HepG2 (cell line): ENCODE data around the gene TRAK1. TPM values are rescaled to one million over a fixed set of nuclear protein-coding genes. Genes with fewer than 3 reads are reported as not detected.
A peak's percentile ranks its signal among the peaks of the same experiment; 100 is the strongest.

Experiments
- ATAC-seq: fragments of 200-7000 bp; cut with Tn5 transposase; 3 replicates; pipeline ENCODE4 v1.9.1; 2020; ENCODE audit warnings: mild to moderate bottlenecking, moderate library complexity
- BruUV-seq: library from RNA; stranded (reverse); fragments of 400-500 nt; replicated peaks from 2 replicates; lab custom pipeline; 2021; lab: Mats Ljungman, UMichigan
- CTCF ChIA-PET: fragments of 300-600 bp; formaldehyde crosslinking; extraction: SDS; loops from one replicate; lab custom pipeline; 2021; ENCODE audit warnings: low total read pairs, inconsistent platforms, low intra/inter-chr PET ratio; lab: Yijun Ruan, JAX
- POLR2A ChIA-PET: fragments of 350-600 bp; sonication (Branson Sonifier 250); formaldehyde crosslinking; loops from one replicate; lab custom pipeline; 2020; ENCODE audit warnings: antibody characterized with exemption, inconsistent platforms; lab: Yijun Ruan, JAX
- DNase-seq: peaks from one replicate; pipeline ENCODE4 v3.0.0-alpha.2; 2015; ENCODE audit warnings: low spot score
- FAIRE-seq: peaks from 3 replicates; lab custom pipeline; 2011; peaks lifted over from hg19 to GRCh38; lab: Jason Lieb, UNC
- H2AFZ ChIP-seq: one replicate; pipeline ENCODE4 v1.6.1; 2011; ENCODE audit warnings: low read length, inconsistent platforms
- H3K27ac ChIP-seq: fragments of 300-600 bp; 3 replicates; pipeline ENCODE4 v1.8.0; 2011; ENCODE audit warnings: mixed run types, mild to moderate bottlenecking, mixed read lengths, low read length, inconsistent platforms; ENCODE audit not compliant: insufficient read depth; ENCODE audit errors: extremely low read length
- H3K27me3 ChIP-seq, 2 experiments: fragments of 200-600 bp in 1 of 2; 2 replicates in 1 of 2; 3 replicates in 1 of 2; pipeline versions ENCODE4 v1.6.0 to v1.8.0; 2011; ENCODE audit warnings: low read length in 2 of 2, mild to moderate bottlenecking in 2 of 2, moderate library complexity in 2 of 2, inconsistent platforms in 1 of 2; ENCODE audit not compliant: insufficient read depth in 2 of 2, control insufficient read depth in 1 of 2
- H3K36me3 ChIP-seq, 2 experiments: fragments of 200-600 bp in 1 of 2; replicated peaks in 1 of 2; 2 replicates in 1 of 2; 3 replicates in 1 of 2; pipeline versions ENCODE4 v1.5.1 to v1.8.0; 2011; ENCODE audit warnings: low read length in 2 of 2, inconsistent platforms in 1 of 2; ENCODE audit not compliant: insufficient read depth in 2 of 2, control insufficient read depth in 1 of 2
- H3K4me1 ChIP-seq: 2 replicates; pipeline ENCODE4 v1.5.1; 2012; ENCODE audit warnings: low read length, inconsistent platforms; ENCODE audit not compliant: insufficient read depth
- H3K4me2 ChIP-seq: 2 replicates; pipeline ENCODE4 v1.6.0; 2011; ENCODE audit warnings: low read depth, low read length, inconsistent platforms
- H3K4me3 ChIP-seq, 3 experiments: fragments of 200-600 bp in 1 of 3; sonication (generic), shearing (Covaris generic) in 1 of 3; replicated peaks in 1 of 3; 2 replicates each; pipeline ENCODE4 v1.5.1; 2011 to 2016; ENCODE audit warnings: low read length in 3 of 3, inconsistent platforms in 2 of 3, low read depth in 2 of 3, mild to moderate bottlenecking in 2 of 3, control low read depth in 1 of 3, mixed read lengths in 1 of 3; ENCODE audit not compliant: insufficient read depth in 1 of 3
- H3K79me2 ChIP-seq: one replicate; pipeline ENCODE4 v1.6.1; 2011; ENCODE audit warnings: low read length, inconsistent platforms; ENCODE audit not compliant: insufficient read depth
- H3K9ac ChIP-seq: 2 replicates; pipeline ENCODE4 v1.6.0; 2011; ENCODE audit warnings: mild to moderate bottlenecking, low read depth, low read length, inconsistent platforms; ENCODE audit not compliant: insufficient read depth
- H3K9me3 ChIP-seq: 2 replicates; pipeline ENCODE4 v1.5.1; 2012; ENCODE audit warnings: mild to moderate bottlenecking, low read length
- H4K20me1 ChIP-seq: 2 replicates; pipeline ENCODE4 v1.6.0; 2011; ENCODE audit warnings: inconsistent platforms, mild to moderate bottlenecking, low read length, moderate library complexity; ENCODE audit not compliant: insufficient read depth
- DMAP1 ChIP-seq: IDR thresholded peaks from 2 replicates; pipeline ENCODE4 v1.6.1; 2016
- DPF2 ChIP-seq: sonication (generic); formaldehyde crosslinking; IDR thresholded peaks from 2 replicates; pipeline ENCODE4 v1.4.0; 2020; ENCODE audit warnings: mild to moderate bottlenecking, low read depth, missing genetic modification reagents, borderline replicate concordance
- HBP1 ChIP-seq: IDR thresholded peaks from 2 replicates; pipeline ENCODE4 v1.6.1; 2016; ENCODE audit warnings: low read depth, control low read depth
- KDM1A ChIP-seq: IDR thresholded peaks from 2 replicates; pipeline ENCODE4 v1.6.1; 2016; ENCODE audit warnings: missing compliant biosample characterization
- KDM5B ChIP-seq: sonication (generic); formaldehyde crosslinking; IDR thresholded peaks from 2 replicates; pipeline ENCODE4 v1.4.0; 2020; ENCODE audit warnings: missing genetic modification reagents, mild to moderate bottlenecking, borderline replicate concordance
- MAFK ChIP-seq, 2 experiments: IDR thresholded peaks in 1 of 2; conservative IDR thresholded peaks in 1 of 2; 2 replicates each; pipeline ENCODE4 v1.6.1; 2011; ENCODE audit warnings: improper control_type of control experiment in 2 of 2, low read length in 2 of 2
- NFATC3 ChIP-seq: sonication (generic); formaldehyde crosslinking; IDR thresholded peaks from 2 replicates; pipeline ENCODE4 v1.5.1; 2020; ENCODE audit warnings: mild to moderate bottlenecking, missing genetic modification reagents
- RAD21 ChIP-seq: fragments of 450-650 bp; formaldehyde crosslinking; IDR thresholded peaks from 2 replicates; pipeline ENCODE4 v1.5.0; 2020; ENCODE audit warnings: mild to moderate bottlenecking
- RXRA ChIP-seq: sonication (generic); formaldehyde crosslinking; IDR thresholded peaks from 2 replicates; pipeline ENCODE4 v1.5.1; 2020; ENCODE audit warnings: missing genetic modification reagents
- SMC3 ChIP-seq: IDR thresholded peaks from 2 replicates; pipeline ENCODE4 v1.6.1; 2011; ENCODE audit warnings: low read length, improper control_type of control experiment
- TCF7L2 ChIP-seq: IDR thresholded peaks from 2 replicates; pipeline ENCODE4 v1.6.1; 2011; ENCODE audit warnings: mild to moderate bottlenecking, low read depth, low read length, moderate library complexity
- ZNF234 ChIP-seq: sonication (generic); formaldehyde crosslinking; conservative IDR thresholded peaks from 2 replicates; pipeline ENCODE4 v1.5.1; 2020; ENCODE audit warnings: mild to moderate bottlenecking, missing genetic modification reagents
- ZNF337 ChIP-seq: sonication (generic); formaldehyde crosslinking; IDR thresholded peaks from 2 replicates; pipeline ENCODE4 v1.5.1; 2020; ENCODE audit warnings: missing genetic modification reagents, low read depth, mild to moderate bottlenecking, borderline replicate concordance
- ZNF557 ChIP-seq: sonication (generic); formaldehyde crosslinking; IDR thresholded peaks from 2 replicates; pipeline ENCODE4 v1.4.0; 2020; ENCODE audit warnings: missing genetic modification reagents
- ZNF614 ChIP-seq: IDR thresholded peaks from 2 replicates; pipeline ENCODE4 v1.6.1; 2018; ENCODE audit warnings: missing biosample characterization, missing genetic modification reagents, inconsistent platforms, borderline replicate concordance
- ZNF652 ChIP-seq: IDR thresholded peaks from 2 replicates; pipeline ENCODE4 v1.6.1; 2016; ENCODE audit warnings: low read depth, borderline replicate concordance
- ZNF75D ChIP-seq: sonication (generic); formaldehyde crosslinking; IDR thresholded peaks from 2 replicates; pipeline ENCODE4 v1.8.1; 2023; ENCODE audit warnings: missing genetic modification reagents, mild to moderate bottlenecking, borderline replicate concordance
- WGBS: methylation state at CpG from one replicate; pipeline ENCODE4 v1.1.6; 2017; ENCODE audit warnings: low lambda C conversion rate; 5-methylcytosine and 5-hydroxymethylcytosine counted together
- in situ Hi-C: cut with HindIII; loops from 2 replicates; pipeline ENCODE4 v1.10.0; 2017; ENCODE audit warnings: low pct_unique_long_range_greater_than_20kb; ENCODE audit not compliant: extremely low pct_ligation_motif_present
- intact Hi-C: fragments of 100-400 bp; cut with micrococcal nuclease; formaldehyde crosslinking; loops from one replicate; pipeline ENCODE4 v1.10.0; 2022; ENCODE audit not compliant: unreplicated experiment
- polyA plus RNA-seq, 8 experiments: library from polyadenylated mRNA; depleted of rRNA in 3 of 8; stranded (reverse) in 7 of 8; unstranded in 1 of 8; fragments of >200 nt; fragmentation: Illumina TruSeq in 4 of 8; extraction: Trizol in 4 of 8; gene quantifications; 2 replicates each; pipeline versions ENCODE4 v1.2.1 to v1.2.3, GENCODE V29; 2011 to 2016; ENCODE audit warnings: low read depth in 4 of 8, missing spikeins in 1 of 8, mixed read lengths in 1 of 8; ENCODE audit not compliant: insufficient read depth in 1 of 8
- total RNA-seq, 5 experiments: library from RNA; depleted of rRNA; stranded (reverse); fragments of >200 nt; fragmentation: Illumina TruSeq; extraction: Trizol; gene quantifications; 2 replicates each; pipeline ENCODE4 v1.2.3, GENCODE V29; 2016; ENCODE audit warnings: low read depth in 1 of 5
- TF ChIP-seq, protein P1 (sequence below): IDR thresholded peaks from 2 replicates; pipeline ENCODE4 v1.6.1; 2016; ENCODE audit warnings: low read depth

Gene TRAK1
- total and polyA plus RNA-seq, 2 of the 13 experiments (the other 11 are each of a cell fraction or from before 2014, with no cell fraction given), result 20.5 to 46.6 TPM

DNA sequence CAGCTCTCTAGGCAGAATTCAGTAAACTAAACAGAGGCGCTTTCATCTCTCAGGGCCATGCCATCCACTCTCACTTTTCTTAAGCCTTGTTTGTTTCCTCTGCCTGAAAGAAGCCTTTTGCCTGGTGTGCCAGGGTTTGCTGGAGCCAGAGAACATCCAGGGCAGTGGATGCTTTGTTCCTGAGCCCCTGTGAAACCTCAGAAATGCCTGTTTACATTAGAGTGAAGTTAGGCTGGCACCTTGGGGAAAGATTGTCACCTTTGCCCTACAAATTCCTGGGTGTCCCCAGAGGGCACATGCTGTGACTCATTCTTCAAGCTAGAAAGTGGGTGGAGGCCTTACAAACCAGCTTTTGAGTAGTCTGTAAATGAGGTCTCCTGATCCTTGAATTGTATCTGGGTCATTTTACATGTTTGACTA lies 10.7 kb upstream of the TRAK1 start (continued):
- TF ChIP-seq RXRA (peak; percentile 79; the same call in 1 of the 2 replicates), RAD21 (CRISPR knock-in tag) (no peak)

DNA sequence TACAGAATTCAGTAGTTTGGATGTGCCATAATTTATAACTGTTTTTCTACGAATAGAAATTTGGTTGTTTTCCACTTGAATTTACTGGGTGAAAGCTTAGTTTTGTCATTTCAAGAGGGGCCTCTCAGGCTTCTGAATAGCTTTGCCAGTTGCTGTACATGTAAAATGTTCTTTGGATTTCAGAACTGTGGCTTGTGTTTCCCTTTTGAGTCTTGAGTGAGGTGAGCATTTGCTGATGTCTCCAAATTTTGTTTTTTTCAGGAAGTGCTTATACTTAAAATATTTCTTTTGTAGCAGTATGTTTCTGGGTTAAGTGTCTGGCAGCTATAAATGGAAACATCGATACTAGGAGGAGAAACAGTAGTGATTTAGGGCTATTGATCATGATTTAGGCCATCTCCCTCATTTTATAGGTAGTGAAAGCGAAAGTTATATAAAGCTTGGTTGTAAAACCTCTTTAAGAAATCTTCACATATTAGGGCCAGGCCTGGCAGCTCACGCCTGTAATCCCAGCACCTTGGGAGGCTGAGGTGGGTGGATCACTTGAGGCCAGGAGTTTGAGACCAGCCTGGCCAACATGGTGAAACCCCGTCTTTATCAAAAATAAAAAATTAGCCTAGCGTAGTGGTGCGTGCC lies 9.2 kb upstream of the TRAK1 start:
- ATAC-seq (no peak), DNase-seq (no peak), FAIRE-seq (no peak)
- BruUV-seq, result no TSS peak
- intact Hi-C loops, result loop anchor here (2.0 to 5.0 kb wide), 3 partner anchors 29 to 65 kb away; no protein-coding TSS in a partner anchor
- no peak overlapping the region for H3K4me2 ChIP-seq
- H3K4me1 ChIP-seq, result peaks cover 37% of the 10 kb centered on the region
- in situ Hi-C loops, result loop anchor here (5.0 kb wide), 1 partner anchor 65 kb away; no protein-coding TSS in a partner anchor
- ChIA-PET CTCF (no interaction called here), POLR2A (no interaction called here)
- no peak overlapping the region for H3K27ac ChIP-seq
- no peak overlapping the region for H3K4me3 ChIP-seq
- no peak for TF ChIP-seq DMAP1
- no peak for TF ChIP-seq SMC3
- TF ChIP-seq ZNF652 (CRISPR knock-in tag), result no peak
- TF ChIP-seq ZNF614 (CRISPR knock-in tag), result no peak
- no peak for TF ChIP-seq ZNF75D
- TF ChIP-seq MAFK (conservative IDR thresholded peaks at IDR 0.05 in 1 of 2, IDR thresholded peaks at IDR 0.05 in 1 of 2; ENCODE audit: low read length in 2 of 2), result no peak
- TF ChIP-seq, protein P1, sequence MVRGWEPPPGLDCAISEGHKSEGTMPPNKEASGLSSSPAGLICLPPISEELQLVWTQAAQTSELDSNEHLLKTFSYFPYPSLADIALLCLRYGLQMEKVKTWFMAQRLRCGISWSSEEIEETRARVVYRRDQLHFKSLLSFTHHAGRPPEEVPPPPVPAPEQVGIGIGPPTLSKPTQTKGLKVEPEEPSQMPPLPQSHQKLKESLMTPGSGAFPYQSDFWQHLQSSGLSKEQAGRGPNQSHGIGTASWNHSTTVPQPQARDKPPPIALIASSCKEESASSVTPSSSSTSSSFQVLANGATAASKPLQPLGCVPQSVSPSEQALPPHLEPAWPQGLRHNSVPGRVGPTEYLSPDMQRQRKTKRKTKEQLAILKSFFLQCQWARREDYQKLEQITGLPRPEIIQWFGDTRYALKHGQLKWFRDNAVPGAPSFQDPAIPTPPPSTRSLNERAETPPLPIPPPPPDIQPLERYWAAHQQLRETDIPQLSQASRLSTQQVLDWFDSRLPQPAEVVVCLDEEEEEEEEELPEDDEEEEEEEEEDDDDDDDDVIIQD (CRISPR knock-in tag), result no peak
- TF ChIP-seq ZNF234 (CRISPR knock-in tag), result no peak
- no peak for TF ChIP-seq KDM5B (CRISPR knock-in tag)
- TF ChIP-seq ZNF337, result no peak
- no peak for TF ChIP-seq KDM1A
- TF ChIP-seq ZNF557 (CRISPR knock-in tag), result no peak
- no peak for TF ChIP-seq DPF2 (CRISPR knock-in tag)
- no peak for TF ChIP-seq HBP1
- TF ChIP-seq TCF7L2, result no peak
- no peak for TF ChIP-seq NFATC3 (CRISPR knock-in tag)
- H4K20me1 ChIP-seq, result peaks cover 12% of the 10 kb centered on the region; the same call in 1 of the 2 replicates
- H3K27me3 ChIP-seq, result no peaks in the 10 kb centered on the region
- H3K9me3 ChIP-seq, result no peaks in the 10 kb centered on the region
- no peak overlapping the region for H3K9ac ChIP-seq
- peaks cover 0 to 3% of the 10 kb centered on the region in 2 experiments; a peak in 3 of 5 replicates for H3K36me3 ChIP-seq
- H2AFZ ChIP-seq, result no peak overlapping the region
- H3K79me2 ChIP-seq, result peaks cover 25% of the 10 kb centered on the region
- WGBS, result 99% methylated on average over 7 of the region's 7 CpGs
